Left ventricle myocardium inferior (tissue), 1 donor: ENCODE measurements around the gene TNFRSF8. TPM values are rescaled to one million over a fixed set of nuclear protein-coding genes. Genes with fewer than 3 reads are reported as not detected.

Source experiments
- DNase-seq: peaks from one replicate; pipeline ENCODE4 v3.0.0-alpha.2; 2020
- H3K27ac ChIP-seq: fragments of 200-600 bp; replicated peaks from 2 replicates; pipeline ENCODE4 v1.8.0; 2021
- H3K27me3 ChIP-seq: fragments of 200-600 bp; 2 replicates; pipeline ENCODE4 v1.8.0; 2021; ENCODE audit warnings: low read depth
- H3K36me3 ChIP-seq: fragments of 200-600 bp; 2 replicates; pipeline ENCODE4 v1.8.0; 2021
- H3K4me1 ChIP-seq: fragments of 200-600 bp; 2 replicates; pipeline ENCODE4 v1.8.0; 2021
- H3K4me3 ChIP-seq: fragments of 200-600 bp; 2 replicates; pipeline ENCODE4 v1.8.0; 2021; ENCODE audit warnings: mild to moderate bottlenecking, moderate library complexity
- H3K9me3 ChIP-seq: fragments of 200-600 bp; replicated peaks from 2 replicates; pipeline ENCODE4 v1.8.0; 2021
- CTCF ChIP-seq: fragments of 200-600 bp; IDR thresholded peaks from 2 replicates; pipeline ENCODE4 v1.8.0; 2021; ENCODE audit warnings: antibody characterized with exemption, mild to moderate bottlenecking, borderline replicate concordance
- intact Hi-C: fragments of 100-400 bp; cut with micrococcal nuclease; formaldehyde crosslinking; loops from one replicate; pipeline ENCODE4 v1.11.0; 2022
- total RNA-seq: library from RNA; stranded (reverse); fragmentation: NEBNext Ultra II Directional; extraction: Animal tissue kit (Norgen Biotek cat#: 25700); gene quantifications from one replicate; pipeline ENCODE4 v1.2.1, GENCODE V29; 2021
- donor health status: DM: no; HTN: yes; CAD: no; lungs with severe emphysema.

Gene TNFRSF8
- total RNA-seq, 1 donor from 2014 or later: 0.82 TPM

GRCh38 chr1:12111741-12112140 is 48.6 kb downstream of the TNFRSF8 start:
- Histone ChIP-seq H3K27me3 (peaks cover 69% of the 10 kb centered on the region), H3K36me3 (no peaks in the 10 kb centered on the region), H3K9me3 (no peaks in the 10 kb centered on the region), H3K4me3 (no peak overlapping the region), H3K4me1 (peaks cover 3% of the 10 kb centered on the region), H3K27ac (no peak overlapping the region)
- intact Hi-C loops: no loop called here
- no peak for DNase-seq
- TF ChIP-seq CTCF: no peak

GRCh38 chr1:12112711-12113161 is 49.6 kb downstream of the TNFRSF8 start:
- Histone ChIP-seq H3K27me3 (peaks cover 66% of the 10 kb centered on the region), H3K4me1 (peaks cover 3% of the 10 kb centered on the region), H3K27ac (peak overlapping the region; percentile 46), H3K36me3 (no peaks in the 10 kb centered on the region), H3K9me3 (no peaks in the 10 kb centered on the region), H3K4me3 (no peak overlapping the region)
- no peak for DNase-seq
- TF ChIP-seq CTCF: no peak
- intact Hi-C loops: no loop called here

- no peak for DNase-seq
- Histone ChIP-seq H3K27ac (peak overlapping the region; percentile 46), H3K4me1 (peaks cover 3% of the 10 kb centered on the region), H3K27me3 (peaks cover 57% of the 10 kb centered on the region), H3K9me3 (no peaks in the 10 kb centered on the region), H3K36me3 (no peaks in the 10 kb centered on the region), H3K4me3 (no peak overlapping the region)
- intact Hi-C loops: no loop called here
- no peak for TF ChIP-seq CTCF
Observed at GRCh38 chr1:12113433-12114339, 50.6 kb downstream of the TNFRSF8 start.

GRCh38 chr1:12114340-12114683 is 51.2 kb downstream of the TNFRSF8 start:
- Histone ChIP-seq H3K9me3 (no peaks in the 10 kb centered on the region), H3K4me3 (no peak overlapping the region), H3K27me3 (peaks cover 51% of the 10 kb centered on the region), H3K4me1 (peaks cover 3% of the 10 kb centered on the region), H3K36me3 (no peaks in the 10 kb centered on the region), H3K27ac (no peak overlapping the region)
- no peak for DNase-seq
- intact Hi-C loops: no loop called here
- no peak for TF ChIP-seq CTCF

GRCh38 chr1:12114916-12115315 is 51.8 kb downstream of the TNFRSF8 start:
- no peak for TF ChIP-seq CTCF
- no peak overlapping the region for H3K4me3 ChIP-seq
- no peaks in the 10 kb centered on the region for H3K36me3 ChIP-seq
- H3K27me3 ChIP-seq: peaks cover 45% of the 10 kb centered on the region
- H3K9me3 ChIP-seq: no peaks in the 10 kb centered on the region
- DNase-seq: no peak
- peaks cover 3% of the 10 kb centered on the region for H3K4me1 ChIP-seq
- no peak overlapping the region for H3K27ac ChIP-seq
- intact Hi-C loops: loop anchor here (5.0 kb wide), 1 partner anchor 107 kb away; no protein-coding TSS in a partner anchor
